Dermis blood vessel endothelial cell (primary cell): ENCODE results near the gene KATNB1. TPM values are rescaled to one million over a fixed set of nuclear protein-coding genes. Genes with fewer than 3 reads are reported as not detected.

Experiments used
- DNase-seq: peaks from one replicate; pipeline ENCODE4 v3.0.0; 2010
- total RNA-seq: library from RNA; depleted of rRNA; stranded (reverse); fragments of >200 nt; gene quantifications from 2 replicates; pipeline ENCODE4 v1.2.3, GENCODE V29; 2014

Gene KATNB1
- total RNA-seq, 1 donor from 2014 or later, result 26.2 TPM

DNA sequence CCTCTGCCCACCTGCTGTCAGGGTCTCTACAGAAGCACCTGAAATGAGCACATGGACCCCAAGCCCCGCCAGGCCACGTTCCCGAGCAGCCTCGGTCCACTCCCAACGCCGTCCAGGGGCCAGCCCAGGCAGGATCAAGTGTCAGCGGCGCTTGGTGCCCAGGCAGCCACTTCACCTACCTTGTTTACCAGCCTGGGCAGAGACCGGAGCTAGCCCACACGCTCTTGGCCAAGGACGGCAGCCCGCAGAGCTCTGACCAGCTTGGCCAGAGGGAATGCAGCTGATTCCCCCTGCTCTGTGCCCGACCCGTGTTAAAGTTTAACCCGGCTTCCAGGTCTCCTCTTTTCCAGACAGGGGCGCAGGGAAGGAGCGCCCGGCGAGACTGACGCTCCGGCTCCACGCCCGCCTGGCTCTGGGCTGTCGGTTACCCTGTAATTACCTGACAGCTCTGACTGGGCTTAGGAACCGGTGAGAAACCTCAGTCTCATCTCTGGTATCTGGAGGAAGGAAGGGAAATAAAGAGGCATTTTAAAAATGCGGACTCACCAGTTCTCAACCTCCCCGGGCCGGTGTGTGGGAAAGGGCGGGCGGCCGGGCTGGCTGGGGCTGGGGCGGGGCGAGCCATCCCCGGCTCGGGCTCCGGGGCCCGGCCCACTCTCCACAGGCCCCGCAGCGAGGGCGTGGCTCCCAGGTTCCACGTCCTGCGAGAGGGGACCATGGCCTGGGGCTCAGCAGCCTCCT, 62.1 kb downstream of the KATNB1 start:
- DNase-seq, result no peak

DNA sequence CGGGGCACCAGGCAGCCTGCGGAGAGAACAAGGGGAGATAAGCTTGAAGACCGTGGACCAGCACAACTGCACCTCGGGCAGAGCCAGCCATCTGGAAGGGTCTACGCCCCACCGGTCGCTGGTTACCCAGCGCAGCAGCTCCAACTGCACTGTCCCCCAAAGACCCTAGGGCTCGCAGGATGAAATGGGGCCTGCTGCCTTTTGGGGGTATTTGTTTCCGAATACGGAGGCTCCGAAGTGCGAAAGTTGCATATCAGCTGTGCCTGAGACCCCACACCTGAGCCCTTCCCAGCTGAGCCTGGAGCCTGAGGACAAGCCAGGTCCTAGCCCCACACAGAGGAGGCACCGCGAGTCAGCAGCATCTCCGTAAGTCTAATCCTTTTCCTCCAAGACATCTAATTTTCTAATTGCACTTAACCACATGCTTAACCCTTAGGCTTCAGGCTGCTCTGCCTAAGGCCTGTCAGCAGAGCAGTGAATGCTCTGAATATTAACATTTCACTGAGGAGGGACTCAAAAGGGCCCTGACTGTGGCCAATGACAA, 62.8 kb downstream of the KATNB1 start:
- no peak for DNase-seq

DNA sequence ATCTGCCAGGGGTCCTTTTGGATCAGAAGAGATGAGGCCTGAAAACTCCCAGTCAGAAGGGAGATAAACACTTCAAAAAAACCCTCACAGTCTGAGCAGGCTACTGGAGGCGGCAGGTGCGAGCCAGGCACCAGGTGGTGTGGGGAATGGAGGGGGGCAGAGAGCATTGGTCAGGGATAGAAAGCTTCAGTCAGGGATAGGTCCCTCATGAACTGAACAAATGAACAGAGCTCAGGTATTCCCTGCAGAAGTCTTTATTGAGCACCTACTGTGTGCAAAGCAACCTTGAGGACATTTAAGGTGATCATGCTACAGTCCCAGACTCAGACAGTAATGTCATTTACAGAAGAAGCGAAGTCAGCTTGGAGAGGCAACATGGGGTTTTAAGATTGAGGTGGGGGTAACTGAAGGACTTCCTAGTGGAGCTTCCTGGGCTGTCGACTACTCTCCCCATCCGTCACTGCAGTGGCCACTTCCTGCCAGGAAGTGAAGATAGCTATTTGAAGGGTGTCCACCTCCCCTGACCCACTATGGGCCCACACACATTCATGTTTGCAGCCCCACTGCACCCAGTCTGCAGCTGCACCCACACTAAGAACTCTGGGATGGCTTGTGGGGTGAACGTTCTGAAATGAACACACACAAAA, 63.5 kb downstream of the KATNB1 start:
- DNase-seq, result no peak

DNA sequence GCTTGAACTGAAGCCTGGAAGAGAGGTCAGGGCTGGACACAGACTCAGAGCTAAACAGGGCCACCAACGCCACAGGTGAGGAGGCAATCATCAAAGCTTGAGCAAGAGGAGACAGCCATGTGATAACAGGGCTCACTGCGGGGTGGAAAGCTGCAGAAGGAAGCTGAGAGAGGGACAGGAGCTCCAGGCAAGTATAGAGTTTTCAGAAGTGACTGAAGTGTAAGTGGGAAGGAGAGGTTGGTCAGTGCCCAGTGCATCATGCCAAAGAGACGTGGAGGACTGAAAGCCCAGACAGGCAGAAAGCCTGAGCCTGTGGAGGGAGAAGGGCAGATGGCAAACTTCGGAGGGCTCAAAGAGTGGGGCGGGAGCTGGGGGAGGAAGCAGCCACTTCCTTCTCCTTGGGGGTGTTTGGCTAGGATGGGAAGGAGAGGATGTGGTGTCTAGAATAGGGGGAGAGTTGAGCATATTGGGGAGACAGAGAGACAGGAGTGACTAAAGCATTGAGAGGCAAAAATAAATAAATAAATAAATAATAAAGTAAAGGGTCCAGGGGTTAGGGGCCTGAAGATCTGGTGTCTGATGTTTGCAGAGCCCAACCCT, 64.1 kb downstream of the KATNB1 start:
- DNase-seq, result peak; percentile 33

DNA sequence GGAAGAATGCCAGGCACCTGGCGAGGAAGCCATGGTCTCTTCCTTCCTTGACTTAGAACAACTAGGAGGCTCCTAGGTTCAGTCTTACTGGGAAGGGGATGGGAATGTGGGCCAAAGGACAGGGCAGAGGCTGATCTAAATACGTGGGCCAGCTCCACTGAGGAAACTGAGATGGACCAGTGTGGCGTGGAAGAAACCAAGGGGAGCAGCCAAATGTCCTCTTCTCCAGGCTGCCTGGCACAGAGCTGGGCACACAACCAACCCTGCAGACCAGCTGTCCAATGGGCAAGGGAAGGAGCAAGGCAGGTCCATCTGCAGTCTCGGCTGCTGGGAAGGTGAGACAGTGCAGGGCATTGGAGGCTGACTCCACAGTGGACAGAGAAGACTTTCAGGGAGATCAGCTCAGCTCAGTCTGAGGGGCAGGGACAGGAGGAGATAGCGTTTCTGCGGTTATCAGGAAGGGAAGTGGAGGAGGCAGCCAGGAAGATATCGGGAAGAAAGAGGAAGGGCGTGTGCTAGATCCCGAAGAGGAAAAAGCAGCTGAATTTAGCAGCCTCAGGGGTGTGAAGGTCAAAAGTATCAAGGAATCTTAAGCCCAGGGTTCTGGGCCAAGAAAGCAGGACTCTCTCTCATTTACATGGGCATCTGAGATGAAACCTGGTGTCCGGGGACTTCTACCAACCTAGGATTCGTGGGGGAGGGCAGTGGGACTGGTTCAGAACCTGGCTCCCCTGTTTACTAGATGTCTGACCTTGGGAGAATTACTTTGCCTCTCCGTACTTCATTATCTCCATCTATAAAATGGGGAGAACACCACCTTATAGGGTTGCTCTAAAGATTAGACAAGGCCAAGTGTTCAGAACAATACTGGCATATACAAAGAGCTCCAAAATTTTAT, 64.9 kb downstream of the KATNB1 start:
- peak; percentile 34 for DNase-seq

DNA sequence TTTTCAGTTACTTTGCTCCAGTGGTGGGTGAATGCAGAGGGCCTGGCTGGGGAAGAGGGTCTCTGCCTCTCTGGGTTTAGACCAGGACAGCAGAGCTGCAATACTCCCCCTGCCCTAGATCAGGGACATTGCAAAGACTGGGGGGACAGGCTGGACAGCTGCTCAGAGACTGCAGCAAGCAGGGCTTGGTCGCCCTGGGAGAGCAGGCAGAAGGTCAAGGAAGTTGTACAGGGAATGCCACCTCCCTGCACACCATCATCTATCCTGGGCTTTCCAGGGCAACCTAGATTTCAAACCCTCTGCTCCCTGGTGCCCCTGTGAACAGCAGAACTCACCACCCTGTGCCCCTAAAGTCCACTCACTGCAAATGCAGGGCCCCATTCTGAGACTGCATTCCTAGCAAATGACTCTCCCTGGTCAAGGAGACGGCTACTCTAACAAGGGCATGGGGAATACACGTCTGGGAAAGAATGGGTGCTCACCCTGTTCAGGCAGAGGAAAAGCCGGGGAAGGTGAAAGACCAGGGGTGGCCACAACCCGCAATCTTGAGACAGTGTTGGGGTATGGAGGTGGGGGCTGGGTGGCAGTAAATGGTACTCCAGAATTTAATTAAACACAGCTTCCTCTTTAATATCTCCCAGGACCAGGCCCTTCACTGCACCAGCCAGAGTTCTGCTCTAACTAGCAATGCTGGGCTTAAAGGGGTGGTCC, 65.7 kb downstream of the KATNB1 start:
- DNase-seq, result peak; percentile 62

DNA sequence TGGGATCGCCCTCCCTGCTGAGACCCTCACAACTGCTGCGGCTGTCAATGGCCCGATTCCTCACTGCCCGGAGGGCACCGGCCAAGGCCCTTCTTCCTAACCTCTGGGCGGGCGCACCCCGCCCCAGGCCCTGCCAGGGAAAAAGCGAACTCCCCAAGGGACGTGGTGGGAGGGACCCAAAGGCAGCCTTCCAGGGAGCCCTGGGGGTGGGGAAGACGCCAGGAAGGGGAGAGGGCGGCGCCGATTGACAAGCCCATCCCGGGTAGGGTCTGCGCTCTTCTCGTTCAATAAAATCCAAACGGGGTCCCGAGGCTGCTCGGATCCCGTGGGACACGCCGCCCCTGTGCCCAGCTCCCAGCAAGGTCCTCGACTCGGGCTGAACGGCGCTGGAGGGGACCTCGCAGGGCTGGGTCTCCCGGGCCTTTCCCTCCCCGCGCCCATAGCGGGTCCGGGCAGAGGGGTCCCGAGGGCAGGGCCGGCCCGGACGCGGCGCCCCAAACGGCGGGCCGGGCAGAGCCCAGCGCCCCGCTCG, 66.3 kb downstream of the KATNB1 start:
- DNase-seq, result peak; percentile 27

DNA sequence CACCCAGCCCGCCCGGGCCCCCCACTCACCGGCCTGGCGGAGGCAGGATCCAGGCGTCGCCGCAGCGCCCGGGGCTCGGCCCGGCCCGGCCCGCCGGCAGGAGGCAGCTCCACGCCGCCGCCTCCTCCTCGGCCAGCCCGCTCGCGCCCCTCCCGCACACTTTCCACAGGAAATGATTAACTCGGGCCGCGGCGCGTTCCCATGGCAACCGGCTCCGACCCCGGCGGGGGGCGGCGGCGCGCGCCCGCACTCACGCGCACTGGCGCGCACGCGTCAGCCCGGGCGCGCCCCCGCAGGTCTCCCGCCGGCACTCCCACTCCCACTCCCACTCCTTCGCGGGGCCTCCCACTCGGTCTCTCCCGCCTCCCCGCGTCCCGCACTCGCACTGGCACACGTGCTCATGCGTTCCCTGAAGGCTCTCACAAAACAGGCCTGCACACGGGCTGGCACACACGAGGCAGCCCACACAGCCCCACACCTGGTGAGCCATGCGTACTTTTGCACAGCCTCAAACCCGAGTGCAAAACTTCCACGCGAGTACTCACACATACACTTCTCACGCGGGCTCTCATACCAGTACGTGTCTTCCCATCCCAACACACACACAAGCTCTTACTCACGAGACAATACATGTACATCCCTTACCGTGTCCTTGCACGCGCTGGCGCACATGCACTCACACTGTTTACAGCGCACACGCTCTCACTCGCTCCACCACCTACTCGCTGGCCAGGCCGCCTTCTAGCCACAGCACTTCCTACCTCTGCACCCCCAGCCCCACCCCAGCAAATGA, 67.0 kb downstream of the KATNB1 start, which contains the start of gene KIFC3:
Gene KIFC3 (minus strand): TSS at position 151 of the 793 bp plus-strand sequence. CDS start 4,248 bp downstream, outside the sequence.
- peak; percentile 90 for DNase-seq

DNA sequence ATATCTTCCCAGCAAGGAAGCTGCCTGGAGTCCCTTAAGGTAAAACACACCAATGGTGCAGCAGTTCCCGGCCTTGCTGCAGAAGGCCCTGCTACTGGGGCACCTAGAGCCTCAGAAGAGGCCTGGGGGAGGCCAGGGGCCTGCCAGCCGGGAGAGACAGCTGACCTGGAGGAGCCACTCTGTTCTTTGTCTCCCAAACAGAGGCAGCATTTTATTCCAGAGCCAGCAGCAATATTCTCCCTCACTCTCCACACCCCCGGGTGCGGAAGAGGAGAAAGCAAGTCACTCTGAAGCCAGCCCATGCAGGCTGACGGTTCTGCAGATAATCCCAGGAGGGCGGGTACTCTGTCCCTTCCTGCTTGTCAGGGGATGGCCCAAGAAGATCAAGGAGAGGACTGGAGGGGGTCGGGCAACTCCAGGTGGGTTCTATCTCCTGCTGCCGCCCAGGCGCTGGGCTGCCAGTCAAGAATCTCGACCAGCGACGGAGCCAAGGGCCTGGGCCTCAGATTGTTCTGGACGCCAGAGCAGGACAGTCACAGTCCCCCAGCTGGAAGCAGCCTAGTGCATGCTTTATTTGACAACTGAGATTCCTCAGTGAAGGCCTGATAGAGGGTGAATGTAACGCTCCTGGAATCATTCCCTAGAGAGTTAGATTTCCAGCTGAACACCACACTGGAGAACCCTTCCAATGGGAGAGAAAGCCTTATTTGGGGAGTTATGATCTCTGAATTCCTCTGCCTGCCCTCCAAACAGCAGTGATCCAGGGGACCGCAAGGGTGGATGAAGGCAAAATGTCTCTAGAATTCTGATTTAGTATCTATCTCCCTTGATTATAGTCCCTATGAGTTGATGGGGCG, 67.8 kb downstream of the KATNB1 start:
- DNase-seq, result no peak

DNA sequence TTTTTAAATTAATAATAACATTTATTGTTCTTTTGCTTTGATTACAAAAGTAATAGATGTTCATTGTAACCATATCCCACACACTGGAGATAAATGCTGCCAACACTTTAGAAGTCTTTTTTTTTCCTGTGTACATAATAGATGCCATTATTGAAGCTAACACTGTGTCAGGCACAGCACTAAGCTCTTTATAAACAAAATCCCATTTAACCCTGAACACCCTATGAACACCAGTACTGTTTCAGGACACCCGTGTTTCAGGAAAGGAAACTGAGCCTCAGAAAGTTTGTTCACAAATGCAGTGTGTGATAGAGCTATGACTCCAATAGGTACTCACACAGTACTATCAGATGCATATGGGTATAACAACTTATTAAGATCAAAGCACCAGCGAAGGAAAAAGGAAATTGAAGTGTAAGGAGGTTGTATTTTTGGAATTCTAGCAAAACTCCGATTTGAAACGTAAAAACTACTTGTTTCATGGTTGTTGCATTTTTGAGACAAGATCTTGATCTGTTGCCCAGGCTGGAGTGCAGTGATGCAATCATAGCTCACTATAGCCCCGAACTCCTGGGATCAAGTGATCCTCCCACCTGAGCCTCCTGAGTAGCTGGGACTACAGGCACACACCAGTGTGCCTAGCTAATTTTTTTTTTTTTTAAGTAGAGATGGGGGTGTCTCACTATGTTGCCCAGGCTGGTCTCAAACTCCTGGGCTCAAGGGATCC, 68.7 kb downstream of the KATNB1 start:
- DNase-seq, result no peak

DNA sequence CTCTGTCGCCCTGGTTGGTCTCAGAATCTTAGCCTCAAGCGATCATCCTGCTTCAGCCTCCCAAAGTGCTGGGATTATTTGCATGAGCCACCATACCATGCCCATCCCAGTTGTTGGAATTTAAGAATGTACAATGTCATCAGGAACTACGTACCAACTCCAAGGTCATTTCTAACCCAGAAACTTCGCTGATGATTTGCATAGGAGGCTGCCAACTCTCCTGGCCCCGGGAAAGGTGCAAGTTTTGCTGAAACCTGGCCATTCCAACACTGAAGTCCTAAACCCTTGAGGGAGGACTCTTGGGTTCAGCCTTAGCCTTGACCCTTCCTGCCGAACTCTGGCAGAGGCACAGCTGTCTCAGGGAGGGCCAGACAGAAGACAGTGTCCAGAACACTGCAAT, 69.6 kb downstream of the KATNB1 start:
- DNase-seq, result no peak

Other genes with a start within 250 kb of the KATNB1 start
- gene DOK4, start 249.3 kb upstream of the KATNB1 start, total RNA-seq, result 21.4 and 21.6 TPM in 2 replicates
- gene CCDC102A, start 199.2 kb upstream of the KATNB1 start, total RNA-seq, result 12.6 and 25.5 TPM in 2 replicates
- gene ADGRG5, start 193.1 kb upstream of the KATNB1 start, total RNA-seq, result not detected in 2 replicates
- 21.8 and 35.4 TPM in 2 replicates for gene ADGRG1, start 107.1 kb upstream of the KATNB1 start, total RNA-seq
- 2.7 and 4.6 TPM in 2 replicates for gene ADGRG3, start 67.5 kb upstream of the KATNB1 start, total RNA-seq
- gene DRC7, start 41.0 kb upstream of the KATNB1 start, total RNA-seq, result 0.09 TPM in 1 of 2 replicates, not detected in the other
- gene KIFC3, start 66.7 kb downstream of the KATNB1 start, total RNA-seq, result 58.3 and 75.4 TPM in 2 replicates
- not detected in 2 replicates for gene CNGB1, start 235.4 kb downstream of the KATNB1 start, total RNA-seq